HEK293T (cell line): ENCODE data around the gene SMPD3.

ENCODE experiments used
- BHLHE40 ChIP-seq: fragments of 450-650 bp; IDR thresholded peaks from 2 replicates; pipeline ENCODE4 v1.6.1; 2016; ENCODE audit warnings: mild to moderate bottlenecking, moderate library complexity, borderline replicate concordance
- FOXK2 ChIP-seq: fragments of 450-650 bp; IDR thresholded peaks from 2 replicates; pipeline ENCODE4 v1.6.1; 2016; ENCODE audit warnings: mild to moderate bottlenecking
- FOXM1 ChIP-seq: fragments of 450-650 bp; IDR thresholded peaks from 2 replicates; pipeline ENCODE4 v1.6.1; 2017; ENCODE audit warnings: mild to moderate bottlenecking, borderline replicate concordance
- HDGF ChIP-seq: fragments of 450-650 bp; IDR thresholded peaks from 2 replicates; pipeline ENCODE4 v1.6.1; 2017; ENCODE audit warnings: antibody characterized with exemption, borderline replicate concordance
- L3MBTL2 ChIP-seq: fragments of 450-650 bp; conservative IDR thresholded peaks from 2 replicates; pipeline ENCODE4 v1.6.1; 2016; ENCODE audit warnings: mild to moderate bottlenecking
- LEF1 ChIP-seq: fragments of 450-650 bp; IDR thresholded peaks from 2 replicates; pipeline ENCODE4 v1.6.1; 2017; ENCODE audit warnings: mild to moderate bottlenecking, borderline replicate concordance
- NFRKB ChIP-seq: fragments of 450-650 bp; IDR thresholded peaks from 2 replicates; pipeline ENCODE4 v1.6.1; 2016; ENCODE audit warnings: mild to moderate bottlenecking, moderate library complexity
- SP1 ChIP-seq: fragments of 450-650 bp; IDR thresholded peaks from 2 replicates; pipeline ENCODE4 v1.6.1; 2017
- SUZ12 ChIP-seq: fragments of 450-650 bp; IDR thresholded peaks from 2 replicates; pipeline ENCODE4 v1.6.1; 2016; ENCODE audit warnings: mild to moderate bottlenecking
- TARDBP ChIP-seq: fragments of 450-650 bp; IDR thresholded peaks from 2 replicates; pipeline ENCODE4 v1.6.1; 2016
- ZNF384 ChIP-seq: fragments of 450-650 bp; IDR thresholded peaks from 2 replicates; pipeline ENCODE4 v1.6.1; 2016
- TF ChIP-seq, protein P1 (sequence below): fragments of 450-650 bp; IDR thresholded peaks from 2 replicates; pipeline ENCODE4 v1.6.1; 2016

DNA sequence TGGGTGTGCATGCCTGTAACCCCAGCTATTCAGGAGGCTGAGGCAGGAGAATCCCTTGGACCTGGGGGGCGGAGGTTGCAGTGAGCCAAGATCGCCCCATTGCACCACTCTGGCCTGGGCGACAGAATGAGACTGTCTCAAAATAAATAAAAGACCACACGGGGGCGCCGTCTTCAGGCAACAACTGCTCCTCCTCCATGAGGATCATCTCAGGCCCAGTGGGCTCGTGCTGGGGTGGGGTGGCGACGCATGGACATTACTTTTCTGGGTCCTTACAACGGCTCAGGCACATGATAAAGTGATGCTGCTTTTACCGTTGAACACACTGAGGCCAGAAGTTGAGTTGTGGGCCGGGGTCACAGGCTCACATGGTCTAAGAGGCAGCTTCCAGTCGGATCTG is 81.3 kb downstream of the SMPD3 start:
- no peak for TF ChIP-seq FOXM1
- no peak for TF ChIP-seq SP1
- TF ChIP-seq HDGF, result no peak
- TF ChIP-seq BHLHE40, result no peak
- TF ChIP-seq SUZ12, result no peak
- TF ChIP-seq, protein P1, sequence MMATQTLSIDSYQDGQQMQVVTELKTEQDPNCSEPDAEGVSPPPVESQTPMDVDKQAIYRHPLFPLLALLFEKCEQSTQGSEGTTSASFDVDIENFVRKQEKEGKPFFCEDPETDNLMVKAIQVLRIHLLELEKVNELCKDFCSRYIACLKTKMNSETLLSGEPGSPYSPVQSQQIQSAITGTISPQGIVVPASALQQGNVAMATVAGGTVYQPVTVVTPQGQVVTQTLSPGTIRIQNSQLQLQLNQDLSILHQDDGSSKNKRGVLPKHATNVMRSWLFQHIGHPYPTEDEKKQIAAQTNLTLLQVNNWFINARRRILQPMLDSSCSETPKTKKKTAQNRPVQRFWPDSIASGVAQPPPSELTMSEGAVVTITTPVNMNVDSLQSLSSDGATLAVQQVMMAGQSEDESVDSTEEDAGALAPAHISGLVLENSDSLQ, result no peak
- no peak for TF ChIP-seq L3MBTL2
- TF ChIP-seq ZNF384, result no peak
- no peak for TF ChIP-seq FOXK2
- TF ChIP-seq TARDBP, result no peak
- TF ChIP-seq LEF1, result no peak
- no peak for TF ChIP-seq NFRKB
